Measurements from ENCODE around the gene ALDH4A1. TPM values are rescaled to one million over a fixed set of nuclear protein-coding genes. Genes with fewer than 3 reads are reported as not detected.
"Not testable (repeated sequence)": the region's sequence is repeated elsewhere in the genome, so short reads cannot be mapped to it uniquely, and the experiment has no call there.

Gene ALDH4A1
- total and polyA plus RNA-seq, 2 of the 4 experiments (the other 2 are of a cell fraction): 8.6 to 21.1 TPM

GRCh38 chr1:18870595-18870865, 31.8 kb downstream of the ALDH4A1 start:
- WGBS, 2 experiments (ENCODE audit: extremely low coverage in 2 of 2, insufficient read length in 1 of 2): no CpG with 5 or more reads among the region's 3 CpGs

More at GRCh38 chr1:18870595-18870865, 31.8 kb downstream of the ALDH4A1 start:
- H3K4ac ChIP-seq (ENCODE audit: low read depth, low read length); H3K14ac ChIP-seq (replicated peaks; ENCODE audit: low read depth, low read length); H2BK15ac ChIP-seq (ENCODE audit: low read depth, low read length); DNase-seq; H3K9me3 ChIP-seq (ENCODE audit: control insufficient read depth, insufficient read depth, low read length); H4K5ac ChIP-seq (ENCODE audit: low read depth, low read length); H3K4me1 ChIP-seq (ENCODE audit: control insufficient read depth, insufficient read depth, low read length); H3K4me3 ChIP-seq (ENCODE audit: insufficient read depth, low read depth, low read length); H2AK5ac ChIP-seq (ENCODE audit: low read depth, low read length); H2AK9ac ChIP-seq (replicated peaks; ENCODE audit: low read depth, low read length, poor library complexity); dilution Hi-C loops (cut with HindIII; ENCODE audit: low sequenced_read_pairs, unreplicated experiment); H3K79me1 ChIP-seq (ENCODE audit: low read depth in 1 of 2, low read length in 2 of 2); H3K4me2 ChIP-seq (ENCODE audit: low read depth, low read length); H3K23ac ChIP-seq (ENCODE audit: low read depth, low read length); H2BK20ac ChIP-seq (ENCODE audit: low read depth, low read length); H2BK5ac ChIP-seq (ENCODE audit: low read depth, low read length, poor library complexity, severe bottlenecking); intact Hi-C loops (cut with micrococcal nuclease); H2AFZ ChIP-seq (replicated peaks; ENCODE audit: low read length, poor library complexity); H3K36me3 ChIP-seq (ENCODE audit: control insufficient read depth, insufficient read depth, low read length); H2BK120ac ChIP-seq (ENCODE audit: low read depth, low read length); H3K9ac ChIP-seq (ENCODE audit: low read depth, low read length); H3K9me1 ChIP-seq (ENCODE audit: insufficient read depth, low read length); POLR2A ChIA-PET (ENCODE audit: unreplicated experiment); H4K91ac ChIP-seq (ENCODE audit: insufficient read depth, low read depth, low read length); ATAC-seq (ENCODE audit: low read depth); CTCF ChIA-PET; H4K20me1 ChIP-seq (ENCODE audit: insufficient read depth, low read length); H4K8ac ChIP-seq (ENCODE audit: low read depth in 2 of 2, low read length in 2 of 2); H3K56ac ChIP-seq (ENCODE audit: extremely low read depth, insufficient read depth, low read length); H3K27ac ChIP-seq (ENCODE audit: insufficient read depth, low read length); BruUV-seq (replicated peaks); H3K18ac ChIP-seq (ENCODE audit: low read depth, low read length): not testable (repeated sequence)
- in situ Hi-C loops (cut with MboI; ENCODE audit: low sequenced_read_pairs): loop anchor here (10.0 kb wide), 1 partner anchor 276 kb away; no protein-coding TSS in a partner anchor
- H3K27me3 ChIP-seq (ENCODE audit: control insufficient read depth, insufficient read depth, low read length): peaks cover 15% of the 10 kb centered on the region; the same call in 1 of the 2 replicates
